Measurements from ENCODE around the gene FMNL1.

FMNL1 gene

GRCh38 chr17:45288825-45289224 is 67.1 kb downstream of the FMNL1 start:
- H3K27ac ChIP-seq: no peak overlapping the region
- TF ChIP-seq CTCF (conservative IDR thresholded peaks at IDR 0.05): no peak

GRCh38 chr17:45289301-45290268 is 67.9 kb downstream of the FMNL1 start:
- TF ChIP-seq CTCF (conservative IDR thresholded peaks at IDR 0.05): no peak
- H3K27ac ChIP-seq: no peak overlapping the region

GRCh38 chr17:45290269-45290765 is 68.6 kb downstream of the FMNL1 start:
- TF ChIP-seq CTCF (conservative IDR thresholded peaks at IDR 0.05): no peak
- H3K27ac ChIP-seq: no peak overlapping the region

- H3K27ac ChIP-seq: no peak overlapping the region
- TF ChIP-seq CTCF (conservative IDR thresholded peaks at IDR 0.05): no peak
Observed at GRCh38 chr17:45291171-45291805, 69.6 kb downstream of the FMNL1 start.

GRCh38 chr17:45292696-45293412 is 71.2 kb downstream of the FMNL1 start:
- H3K27ac ChIP-seq: peak overlapping the region; percentile 80
- no peak for TF ChIP-seq CTCF (conservative IDR thresholded peaks at IDR 0.05)

GRCh38 chr17:45293413-45294211 is 71.9 kb downstream of the FMNL1 start:
- TF ChIP-seq CTCF (conservative IDR thresholded peaks at IDR 0.05): no peak
- peak overlapping the region; percentile 80 for H3K27ac ChIP-seq
